GM15510 (cell line): ENCODE measurements around the gene SF3B1.

Experiments used
- POLR2A ChIP-seq: IDR thresholded peaks from 3 replicates; pipeline ENCODE4 v1.6.1; 2011; ENCODE audit warnings: borderline replicate concordance; ENCODE audit not compliant: insufficient read length; ENCODE audit errors: extremely low read depth

SF3B1 gene

DNA sequence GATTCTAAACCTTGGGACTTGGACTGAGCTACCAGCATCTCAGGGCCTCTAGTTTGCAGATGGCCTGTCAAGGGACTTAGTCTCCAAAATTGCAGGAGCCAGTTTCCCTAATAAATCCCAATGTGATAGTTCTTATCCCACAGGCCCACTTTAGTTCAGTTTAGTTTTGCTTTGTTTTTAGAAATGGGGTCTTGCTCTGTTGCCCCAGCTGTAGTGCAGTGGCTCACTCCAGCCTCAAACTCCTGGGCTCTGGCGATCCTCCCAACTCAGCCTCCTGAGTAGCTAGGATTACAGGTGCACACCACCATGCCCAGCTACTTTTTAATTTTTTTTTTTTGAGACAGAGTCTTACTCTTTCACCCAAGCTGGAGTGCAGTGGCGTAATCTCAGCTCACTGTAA, 2.6 kb upstream of the SF3B1 start:
- no peak for TF ChIP-seq POLR2A

DNA sequence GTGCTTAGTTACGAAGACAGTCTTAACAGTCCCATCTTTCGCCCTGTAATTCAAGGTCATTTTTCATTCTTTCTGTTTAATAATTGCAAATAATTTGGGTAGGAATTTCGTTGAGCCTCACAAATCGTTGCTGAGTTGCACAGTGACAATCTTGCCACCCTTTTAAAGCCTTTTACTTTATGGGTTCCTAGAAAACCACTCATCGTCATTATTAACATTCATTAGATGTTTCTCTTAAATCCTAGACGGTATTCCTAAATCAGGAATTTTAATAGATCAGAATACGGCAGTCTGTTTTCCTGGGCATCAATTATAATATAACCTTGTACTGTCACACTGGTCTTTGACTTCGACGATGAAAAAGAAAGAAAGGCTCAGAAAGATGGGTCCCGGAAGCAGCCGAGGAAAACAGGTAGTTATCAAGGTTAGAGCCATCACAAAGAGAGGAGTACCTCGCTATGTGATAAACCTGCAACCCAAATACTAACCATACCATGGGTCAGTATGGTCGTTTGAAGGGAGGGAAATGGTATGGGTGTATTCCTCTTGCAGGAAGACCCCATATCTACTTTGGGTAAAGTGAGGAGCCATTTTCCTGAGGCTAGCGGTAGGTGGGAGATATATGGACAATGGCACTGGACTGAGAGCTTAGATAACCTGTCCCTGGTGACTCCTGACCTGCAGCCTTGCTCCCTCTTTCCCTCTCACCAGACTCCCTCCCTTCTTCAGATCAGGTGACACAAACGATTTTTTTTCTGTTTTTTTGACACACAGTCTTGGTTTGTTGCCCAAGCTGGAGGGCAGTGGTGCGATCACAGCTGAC, 981 bp upstream of the SF3B1 start:
- no peak for TF ChIP-seq POLR2A

DNA sequence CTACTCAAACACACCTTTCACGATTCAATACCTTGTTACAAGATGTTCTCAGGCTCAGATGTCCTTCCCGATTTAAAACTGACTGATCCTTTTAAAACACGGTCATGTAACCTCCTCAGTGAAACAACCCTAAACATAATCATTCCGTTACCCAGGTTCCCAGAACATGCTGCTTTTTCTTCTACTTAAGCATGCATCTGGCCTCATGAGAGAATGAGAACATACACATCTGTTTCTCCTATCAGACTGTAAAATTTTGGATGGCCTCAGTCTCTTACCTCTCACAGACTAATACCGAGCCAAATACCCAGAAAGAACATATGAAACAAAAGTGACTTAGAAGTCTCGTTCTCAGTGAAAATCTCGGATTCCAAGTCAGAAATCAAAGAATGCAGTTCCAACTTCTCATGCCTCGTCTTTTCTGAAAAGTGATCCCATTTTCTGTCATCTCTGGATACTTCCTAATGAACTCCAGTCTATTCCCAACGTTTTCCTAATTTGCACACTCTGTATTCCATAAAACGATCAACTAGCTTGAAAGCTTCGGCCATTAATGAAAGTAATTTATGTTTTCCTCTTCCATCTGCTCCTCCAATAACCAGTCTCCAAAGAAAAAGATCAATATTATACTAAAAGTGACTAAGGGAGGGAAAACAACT, 919 bp downstream of the SF3B1 start:
- no peak for TF ChIP-seq POLR2A

DNA sequence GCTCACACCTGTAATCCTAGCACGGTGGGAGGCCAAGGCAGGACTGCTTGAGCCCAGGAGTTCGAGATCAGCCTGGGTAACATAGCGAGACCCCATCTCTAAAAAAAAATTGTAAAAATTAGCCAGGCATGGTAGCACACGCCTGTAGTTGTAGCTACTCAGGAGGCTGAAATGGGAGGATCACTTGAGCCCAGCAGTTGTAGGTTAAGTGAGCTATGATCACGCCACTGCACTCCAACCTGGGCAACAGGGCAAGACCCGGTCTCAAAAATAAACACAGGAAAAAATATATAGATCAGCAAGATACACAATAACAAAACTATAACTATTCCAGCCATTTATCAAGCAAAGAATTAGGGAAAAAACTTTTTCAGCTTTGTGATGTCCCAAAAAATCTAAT, 3.0 kb downstream of the SF3B1 start:
- no peak for TF ChIP-seq POLR2A

DNA sequence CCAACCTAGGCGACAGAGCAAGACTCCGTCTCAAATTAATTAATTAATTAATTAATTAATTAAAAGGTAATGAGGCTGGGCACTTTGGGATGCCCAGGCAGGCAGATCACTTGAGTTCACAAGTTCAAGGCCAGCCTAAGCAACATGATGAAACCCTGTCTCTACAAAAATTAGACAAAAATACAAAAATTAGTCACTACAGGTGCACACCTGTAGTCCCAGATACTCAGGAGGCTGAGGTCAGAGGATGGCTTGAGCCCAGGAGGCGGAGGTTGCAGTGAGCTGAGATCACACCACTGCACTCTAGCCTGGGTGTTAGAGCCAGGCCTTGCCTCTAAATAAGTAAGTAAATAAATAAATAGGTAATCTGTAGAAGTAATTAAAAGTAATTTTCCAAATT, 6.8 kb downstream of the SF3B1 start:
- TF ChIP-seq POLR2A = no peak

DNA sequence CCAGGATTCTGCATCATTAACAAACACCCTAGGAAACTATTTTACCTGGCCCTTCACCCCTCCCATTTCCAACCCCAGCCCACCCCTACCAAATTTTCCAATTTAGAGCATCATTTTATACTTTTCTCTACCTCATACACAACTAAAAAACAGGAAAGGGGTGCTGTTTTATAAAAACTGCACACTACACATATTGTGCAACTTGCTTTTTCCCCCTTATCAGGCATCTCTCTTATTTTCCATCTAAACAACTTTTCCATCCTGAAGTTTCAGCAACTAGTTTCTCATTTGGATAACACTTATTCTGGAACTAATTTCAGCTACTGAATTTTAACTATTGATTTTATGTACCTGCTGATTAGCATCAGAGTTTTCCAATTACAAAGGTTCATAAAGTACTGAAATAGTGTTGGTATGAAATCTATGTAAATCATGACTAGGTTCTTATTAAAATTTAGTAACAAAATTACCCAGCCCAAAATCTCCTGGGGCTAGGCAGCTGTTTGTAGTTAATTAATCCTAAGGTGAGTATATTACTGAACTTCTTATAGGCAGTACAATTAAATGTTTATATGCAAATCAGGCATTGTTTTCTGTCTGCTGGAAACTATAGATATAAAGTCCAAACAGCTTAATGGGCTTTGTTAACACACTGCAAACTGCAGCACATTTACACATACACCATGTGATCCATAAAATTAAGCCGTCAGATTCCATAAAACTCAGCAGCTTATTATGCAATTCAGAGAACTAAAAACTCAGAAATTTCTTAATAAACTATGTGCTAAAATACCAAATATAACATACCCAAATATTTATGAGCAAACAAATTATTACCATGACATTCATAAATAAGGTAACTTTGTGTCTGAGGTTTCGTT, 7.9 kb downstream of the SF3B1 start:
- TF ChIP-seq POLR2A = no peak

DNA sequence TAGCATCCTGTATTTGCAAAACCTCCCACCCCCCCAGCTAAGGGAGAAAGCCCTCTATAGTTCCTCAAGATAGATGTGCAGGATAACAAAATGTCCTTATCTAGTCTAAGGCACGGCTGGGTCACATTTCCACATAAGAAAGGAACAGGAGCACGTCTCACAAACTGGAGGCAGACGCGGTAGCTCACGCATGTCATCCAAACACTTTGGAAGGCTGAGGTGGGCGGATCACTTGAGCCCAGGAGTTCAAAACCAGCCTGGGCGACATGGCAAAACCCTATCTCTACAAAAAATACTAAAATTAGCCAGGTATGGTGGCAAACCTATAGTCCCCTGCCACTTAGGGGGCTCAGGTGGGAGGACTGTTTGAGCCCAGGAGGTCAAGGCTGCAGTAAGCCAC, 9.3 kb downstream of the SF3B1 start:
- TF ChIP-seq POLR2A = no peak

DNA sequence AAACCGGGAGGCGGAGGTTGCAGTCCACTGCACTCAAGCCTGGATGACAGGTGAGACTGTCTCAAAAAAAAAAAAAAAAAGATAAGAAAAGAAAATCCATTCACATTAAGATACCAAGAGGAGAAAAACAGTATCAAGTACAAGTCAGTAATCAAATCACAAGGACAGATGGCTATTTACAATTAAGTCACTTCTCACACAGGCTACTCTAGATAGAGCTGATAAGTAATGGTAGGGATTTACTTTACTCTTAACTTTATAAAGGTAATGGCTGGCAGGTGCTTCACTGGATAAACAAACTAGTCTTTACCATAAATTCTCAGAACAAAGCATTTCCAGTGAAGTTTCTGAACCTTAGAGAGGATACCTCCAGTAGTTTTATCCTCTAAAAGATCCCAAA, 11.5 kb downstream of the SF3B1 start:
- TF ChIP-seq POLR2A = no peak

DNA sequence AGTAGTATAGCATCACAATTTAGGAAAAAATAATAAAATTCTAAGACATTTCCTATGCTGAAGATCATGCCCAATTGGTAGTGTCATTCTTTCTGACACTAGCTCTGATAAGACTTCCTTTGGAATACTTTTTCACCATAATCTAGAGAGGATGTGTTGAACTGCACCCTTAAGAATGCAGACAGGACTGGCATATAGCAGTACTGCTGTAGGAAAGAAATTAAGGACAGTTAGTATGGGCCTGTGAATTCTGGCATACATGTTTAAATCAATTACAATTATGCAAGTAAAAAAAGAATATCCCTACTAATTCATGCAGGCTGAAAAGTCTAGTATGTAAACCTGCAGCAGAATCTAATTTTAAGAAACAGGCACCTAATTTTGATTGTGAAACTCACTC, 15.4 kb downstream of the SF3B1 start:
- no peak for TF ChIP-seq POLR2A

DNA sequence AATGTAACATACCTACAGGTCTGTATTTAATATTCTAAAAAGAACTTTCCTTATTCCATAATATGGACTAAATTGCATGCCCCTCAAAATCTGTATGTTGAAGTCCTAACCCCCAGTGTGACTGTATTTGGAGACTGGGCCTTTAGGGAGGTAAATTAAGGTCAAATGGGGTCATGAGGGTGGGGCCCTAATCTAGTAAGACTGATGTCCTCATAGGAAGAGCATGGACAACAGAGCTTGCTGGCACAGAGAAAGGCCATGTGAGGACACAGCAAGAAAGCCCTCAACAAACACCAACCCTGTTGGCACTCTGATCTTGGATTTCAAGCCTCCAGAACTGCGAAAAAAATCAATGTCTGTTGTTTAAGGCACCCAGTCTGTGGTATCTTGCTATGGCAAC, 18.6 kb downstream of the SF3B1 start:
- TF ChIP-seq POLR2A = no peak

DNA sequence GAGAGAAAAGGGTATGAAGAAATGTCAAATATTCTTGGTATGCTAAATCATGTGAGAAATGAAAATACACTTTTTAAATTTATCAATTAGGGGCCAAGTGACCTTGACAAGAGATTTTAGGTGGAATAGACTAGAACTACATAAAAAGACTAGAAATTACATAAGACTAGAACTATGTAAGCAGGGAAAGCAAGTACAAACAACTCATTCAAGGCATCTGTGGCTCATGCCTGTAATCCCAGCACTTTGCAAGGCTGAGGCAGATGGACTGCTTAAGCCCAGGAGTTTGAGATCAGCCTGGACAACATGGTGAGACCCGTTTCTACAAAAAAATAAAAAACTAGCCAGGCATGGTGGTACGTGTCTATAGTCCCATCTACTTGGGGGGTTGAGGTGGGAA, 20.3 kb downstream of the SF3B1 start:
- no peak for TF ChIP-seq POLR2A

DNA sequence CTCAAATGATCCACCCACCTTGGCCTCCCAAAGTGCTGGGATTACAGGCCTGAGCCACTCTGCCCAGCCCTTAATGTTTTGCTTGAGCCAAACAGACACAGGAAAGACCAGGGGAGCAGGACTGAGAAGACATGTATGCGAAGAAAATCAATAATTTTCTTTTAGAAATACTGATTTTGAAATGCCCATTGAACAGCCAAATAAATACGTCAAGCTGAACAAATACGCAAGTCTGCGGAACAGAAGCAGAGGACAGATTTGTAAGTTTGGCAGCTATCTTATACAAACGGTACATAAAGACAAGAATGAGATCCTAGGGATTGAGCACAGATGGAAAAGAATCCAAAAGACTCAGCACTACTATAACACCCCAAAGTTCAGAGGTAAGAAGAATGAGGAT, 20.8 kb downstream of the SF3B1 start:
- no peak for TF ChIP-seq POLR2A

DNA sequence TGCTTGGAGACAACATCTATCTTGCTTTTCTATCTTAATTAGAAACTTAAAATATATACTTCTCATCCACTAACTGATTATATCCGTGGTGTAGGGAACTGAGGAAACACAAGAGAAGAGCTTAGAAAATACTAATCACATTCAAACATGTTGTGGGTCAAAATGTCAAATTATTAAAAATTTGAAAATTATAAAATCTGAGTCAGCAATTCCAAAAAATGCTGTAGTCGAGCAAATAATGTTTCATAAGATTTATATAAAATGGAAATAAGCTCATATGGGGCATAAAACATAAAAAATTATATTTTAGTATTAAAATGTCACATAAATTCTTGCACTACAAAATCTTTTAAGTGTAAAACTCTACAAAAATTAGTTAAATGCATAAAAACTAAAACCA, 29.2 kb downstream of the SF3B1 start:
- no peak for TF ChIP-seq POLR2A

DNA sequence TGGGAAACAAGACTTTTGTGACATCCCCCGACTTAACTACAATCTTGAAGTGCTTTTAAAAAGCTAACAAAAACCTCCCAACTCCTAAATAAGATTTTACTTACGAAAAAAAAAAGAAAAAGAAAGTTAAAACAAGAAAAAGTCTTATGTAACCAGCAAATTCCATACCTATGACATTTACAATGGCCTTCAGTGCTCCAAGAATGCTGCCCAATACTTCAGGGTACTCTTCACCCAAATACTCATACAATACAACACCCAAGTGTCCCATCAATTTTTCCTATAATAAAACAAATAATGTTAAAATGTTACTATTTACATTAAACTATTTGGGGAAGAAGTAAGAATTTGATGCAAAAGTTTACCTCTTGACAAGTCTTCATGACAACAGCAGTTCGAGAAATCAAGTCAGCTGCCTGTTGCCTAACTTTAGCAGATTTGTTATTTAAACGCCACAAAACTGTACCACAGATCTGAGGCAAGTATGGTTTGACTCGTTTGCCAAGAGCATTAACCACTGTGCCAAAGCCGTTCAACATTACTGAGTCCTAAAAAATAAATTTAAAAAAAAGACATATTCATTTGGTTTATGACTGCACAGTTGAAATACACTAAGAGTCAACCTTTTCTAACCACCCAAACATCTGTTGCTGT, 34.8 kb downstream of the SF3B1 start:
- TF ChIP-seq POLR2A = no peak

DNA sequence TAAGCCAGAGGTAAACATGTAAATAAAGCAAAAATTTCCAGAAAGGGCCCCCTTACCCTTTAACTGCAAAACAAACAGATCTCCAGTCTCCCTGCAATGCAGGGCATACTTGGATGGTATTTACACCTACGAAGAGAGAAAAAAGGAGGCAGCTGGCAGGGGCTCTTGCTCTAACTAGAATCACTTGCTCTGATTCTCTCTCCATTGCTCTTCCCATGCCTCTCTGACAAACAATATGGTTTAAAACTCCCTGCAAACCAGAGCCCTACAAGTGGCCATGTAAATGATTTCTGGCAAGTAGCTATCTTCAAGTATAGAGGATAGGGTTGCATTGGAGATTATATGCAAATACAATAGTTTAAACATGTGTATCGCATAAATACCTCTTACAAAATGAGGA, 35.9 kb downstream of the SF3B1 start:
- TF ChIP-seq POLR2A = no peak
